ENCODE results near the gene ZNF420.
A peak's percentile ranks its signal among the peaks of the same experiment; 100 is the strongest.

ZNF420 gene

DNA sequence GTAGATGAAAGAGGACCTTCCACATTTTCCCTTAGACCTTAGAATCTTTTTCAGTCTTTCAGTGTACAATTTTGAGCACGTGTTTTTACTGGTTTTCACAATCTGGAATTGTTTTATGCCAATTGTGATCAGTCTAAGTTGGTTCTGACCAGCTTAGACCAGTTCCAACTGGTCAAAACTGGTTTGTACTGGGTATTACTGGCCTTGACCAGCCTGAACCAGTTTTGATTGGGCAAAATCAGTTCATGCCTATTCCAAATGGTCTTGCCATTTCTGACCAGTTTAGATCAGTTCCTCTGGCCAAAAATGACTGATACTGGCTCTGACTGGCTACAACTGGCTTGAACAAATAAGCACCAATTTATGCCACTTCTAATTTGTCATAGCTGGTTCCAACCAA, 57.9 kb downstream of the ZNF420 start:
- DNase-seq (ENCODE audit: low read depth in 3 of 3, low spot score in 1 of 3): no peak

DNA sequence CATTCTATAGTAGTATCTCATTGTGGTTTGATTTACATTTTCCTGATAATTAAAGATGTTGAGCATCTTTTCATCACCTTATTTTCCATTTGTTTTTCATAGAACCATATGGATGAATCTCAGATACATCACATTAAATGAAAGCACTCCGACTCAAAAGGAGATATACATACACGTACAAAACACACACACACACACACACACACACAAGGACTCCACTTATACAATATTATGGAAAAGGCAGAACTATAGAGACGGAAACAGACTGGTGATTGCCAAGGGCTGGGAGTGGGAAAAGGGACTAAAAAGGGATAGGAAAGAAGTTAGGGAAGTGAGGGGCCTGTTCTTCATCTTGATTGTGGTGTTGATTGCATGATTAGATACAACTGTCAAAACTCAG, 70.0 kb downstream of the ZNF420 start:
- DNase-seq (ENCODE audit: low read depth in 3 of 3, low spot score in 1 of 3): no peak

DNA sequence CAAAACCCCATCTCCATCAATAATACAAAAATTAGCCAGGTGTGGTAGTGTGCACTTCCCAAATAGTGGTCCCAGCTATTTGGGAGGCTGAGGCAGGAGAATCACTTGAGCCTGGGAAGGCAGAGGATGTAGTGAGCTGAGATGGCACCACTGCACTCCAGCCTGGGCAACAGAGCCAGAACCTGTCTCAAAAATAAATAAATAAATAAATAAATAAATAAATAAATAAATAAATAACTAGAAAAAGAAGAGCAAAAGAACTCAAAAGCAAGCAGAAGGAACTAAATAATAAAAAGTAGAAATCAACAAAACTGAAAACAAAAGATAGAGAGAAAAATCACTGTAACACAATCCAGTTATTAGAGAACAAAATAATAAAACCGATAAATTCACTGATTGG, 81.9 kb downstream of the ZNF420 start:
- no peak for DNase-seq (ENCODE audit: low read depth in 3 of 3, low spot score in 1 of 3)

DNA sequence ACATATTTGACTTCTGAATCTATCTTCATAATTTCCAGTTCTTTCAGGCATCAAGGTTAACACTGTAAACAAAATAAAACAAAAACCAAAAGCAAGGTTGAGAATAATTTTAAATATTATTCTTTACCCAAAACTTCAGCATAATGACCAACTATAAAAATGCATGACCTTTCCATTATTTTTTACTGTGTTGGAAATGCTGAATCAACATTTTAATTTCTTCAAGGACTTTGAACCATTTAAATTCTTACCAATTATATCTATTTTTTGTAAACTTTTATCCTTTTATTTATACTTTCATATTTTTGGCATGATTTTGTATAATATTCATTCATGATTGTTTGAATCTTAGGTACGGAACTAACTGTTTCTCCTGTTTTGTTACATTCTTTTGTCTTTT, 87.4 kb downstream of the ZNF420 start:
- no peak for DNase-seq (ENCODE audit: low read depth in 3 of 3, low spot score in 1 of 3)

DNA sequence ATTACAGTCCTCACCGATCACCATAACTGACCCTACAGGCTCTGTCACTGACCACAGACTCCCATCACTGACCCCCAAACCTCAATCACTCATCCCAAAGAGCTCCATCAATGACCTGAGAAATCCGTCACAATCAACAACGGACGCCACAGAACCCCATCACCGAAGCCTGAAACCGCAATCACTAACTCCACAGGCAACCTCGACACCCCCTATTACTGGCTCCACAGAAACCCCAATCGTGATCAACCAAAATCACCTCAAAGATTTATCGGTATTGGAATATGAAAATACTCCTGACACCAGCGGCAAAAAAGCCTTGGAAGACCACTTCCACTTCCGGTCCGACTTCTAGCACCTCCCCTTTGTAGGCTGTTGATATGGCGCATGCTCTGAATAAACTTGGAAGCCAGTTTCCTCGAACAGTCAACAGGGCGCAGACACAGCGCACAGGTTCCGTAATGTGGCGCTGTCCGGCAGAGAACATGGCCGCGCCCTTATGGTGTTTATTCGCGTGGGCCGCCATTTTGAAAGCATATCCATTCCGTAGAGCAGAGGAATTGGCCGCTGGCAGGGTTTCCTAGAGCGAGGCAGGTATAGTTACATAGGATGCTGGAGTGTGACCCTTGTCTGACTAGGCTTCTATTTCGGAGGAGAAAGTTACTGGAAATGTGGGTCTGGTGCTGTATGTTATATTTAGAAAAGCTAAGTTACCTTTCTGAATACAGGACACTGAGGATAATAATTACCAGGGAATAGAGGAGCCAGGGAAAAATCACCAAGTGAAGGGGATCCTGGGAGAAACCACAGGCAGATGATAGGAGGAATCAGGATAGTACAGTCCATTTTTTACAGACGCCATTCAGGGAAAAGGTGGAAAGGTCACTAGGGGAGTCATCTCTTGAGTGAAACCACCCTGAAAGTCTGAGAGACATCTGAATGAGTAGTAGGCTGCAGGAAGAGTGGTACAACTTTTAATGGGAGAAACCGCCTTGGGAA, 94.4 kb downstream of the ZNF420 start, which contains the start of gene ZNF585A:
TSS of gene ZNF585A (minus strand) at position 328 of the 999 bp plus-strand sequence. CDS start 2,785 bp downstream, outside the sequence.
- DNase-seq (ENCODE audit: low read depth in 3 of 3, low spot score in 1 of 3): peak; percentile 71 to 87 (median 82)

All from stimulated activated CD4-positive, alpha-beta T cell treated with anti-CD3 and anti-CD28 coated beads, TNF-alpha, amount 100 ng/mL, for 1 hour (primary cell).